H9 (cell line): ENCODE data around the gene CD27. TPM values are rescaled to one million over a fixed set of nuclear protein-coding genes. Genes with fewer than 3 reads are reported as not detected.

ENCODE experiments used
- DNase-seq: peaks from one replicate; pipeline ENCODE4 v3.0.0-alpha.2; 2017
- H2AFZ ChIP-seq: one replicate; pipeline ENCODE4 v1.6.1; 2013; ENCODE audit warnings: mild to moderate bottlenecking, low read length, control low read depth, moderate library complexity
- H2AK5ac ChIP-seq: 2 replicates; pipeline ENCODE4 v1.6.1; 2013; ENCODE audit warnings: low read length, control low read depth, mixed read lengths; ENCODE audit not compliant: insufficient read length
- H2BK120ac ChIP-seq: one replicate; pipeline ENCODE4 v1.6.1; 2013; ENCODE audit warnings: low read depth, mild to moderate bottlenecking, low read length, control low read depth, inconsistent platforms; ENCODE audit not compliant: poor library complexity, severe bottlenecking
- H2BK12ac ChIP-seq: 2 replicates; pipeline ENCODE4 v1.6.1; 2013; ENCODE audit warnings: low read length, control low read depth, mixed read lengths, low read depth; ENCODE audit not compliant: insufficient read length
- H2BK15ac ChIP-seq: 2 replicates; pipeline ENCODE4 v1.6.1; 2013; ENCODE audit warnings: low read depth, low read length, control low read depth
- H2BK20ac ChIP-seq: one replicate; pipeline ENCODE4 v1.6.1; 2013; ENCODE audit warnings: low read depth, mild to moderate bottlenecking, low read length, control low read depth, inconsistent platforms; ENCODE audit not compliant: poor library complexity, severe bottlenecking
- H2BK5ac ChIP-seq: 2 replicates; pipeline ENCODE4 v1.6.1; 2013; ENCODE audit warnings: low read length, control low read depth, mixed read lengths; ENCODE audit not compliant: insufficient read length
- H3K14ac ChIP-seq: 2 replicates; pipeline ENCODE4 v1.6.1; 2013; ENCODE audit warnings: low read length, control low read depth; ENCODE audit not compliant: insufficient read depth
- H3K18ac ChIP-seq: 2 replicates; pipeline ENCODE4 v1.6.1; 2013; ENCODE audit warnings: low read depth, mild to moderate bottlenecking, mixed read lengths, low read length, control low read depth; ENCODE audit not compliant: insufficient read length
- H3K23ac ChIP-seq: 2 replicates; pipeline ENCODE4 v1.6.1; 2013; ENCODE audit warnings: low read length, control low read depth, mixed read lengths, low read depth; ENCODE audit not compliant: insufficient read length
- H3K23me2 ChIP-seq: 2 replicates; pipeline ENCODE4 v1.6.1; 2013; ENCODE audit warnings: low read depth, mild to moderate bottlenecking, mixed read lengths, low read length, control low read depth; ENCODE audit not compliant: insufficient read length, poor library complexity, severe bottlenecking
- H3K27ac ChIP-seq: 2 replicates; pipeline ENCODE4 v1.5.1; 2013; ENCODE audit warnings: low read length, control low read depth, mixed read lengths, low read depth; ENCODE audit not compliant: insufficient read length
- H3K27me3 ChIP-seq: 2 replicates; pipeline ENCODE4 v1.6.1; 2013; ENCODE audit warnings: low read length, control low read depth, inconsistent platforms; ENCODE audit not compliant: insufficient read depth
- H3K4ac ChIP-seq: 2 replicates; pipeline ENCODE4 v1.6.1; 2013; ENCODE audit warnings: low read depth, mild to moderate bottlenecking, control low read depth, inconsistent platforms, low read length, moderate library complexity
- H3K4me1 ChIP-seq: 2 replicates; pipeline ENCODE4 v1.6.1; 2013; ENCODE audit warnings: low read length, control low read depth, inconsistent platforms; ENCODE audit not compliant: insufficient read depth
- H3K4me2 ChIP-seq: 2 replicates; pipeline ENCODE4 v1.6.1; 2013; ENCODE audit warnings: low read length, control low read depth, mixed read lengths; ENCODE audit not compliant: insufficient read length, insufficient read depth
- H3K56ac ChIP-seq: 2 replicates; pipeline ENCODE4 v1.6.1; 2013; ENCODE audit warnings: low read depth, mild to moderate bottlenecking, mixed read lengths, low read length, control low read depth; ENCODE audit not compliant: insufficient read length
- H3K79me1 ChIP-seq: 2 replicates; pipeline ENCODE4 v1.6.1; 2013; ENCODE audit warnings: low read depth, mild to moderate bottlenecking, moderate library complexity, low read length, control low read depth, inconsistent platforms; ENCODE audit not compliant: insufficient read depth, poor library complexity, severe bottlenecking
- H3K79me2 ChIP-seq: 2 replicates; pipeline ENCODE4 v1.6.1; 2013; ENCODE audit warnings: low read length, control low read depth, inconsistent platforms; ENCODE audit not compliant: insufficient read depth
- H3K9ac ChIP-seq: 2 replicates; pipeline ENCODE4 v1.6.1; 2013; ENCODE audit warnings: low read length, control low read depth, mixed read lengths; ENCODE audit not compliant: insufficient read length; ENCODE audit errors: extremely low read depth
- H3K9me3 ChIP-seq: one replicate; pipeline ENCODE4 v1.6.1; 2013; ENCODE audit warnings: low read depth, low read length, inconsistent platforms; ENCODE audit not compliant: control insufficient read depth
- H3T11ph ChIP-seq: one replicate; pipeline ENCODE4 v1.6.1; 2013; ENCODE audit warnings: mild to moderate bottlenecking, low read length, control low read depth, inconsistent platforms
- H4K20me1 ChIP-seq: one replicate; pipeline ENCODE4 v1.6.1; 2013; ENCODE audit not compliant: control insufficient read depth, insufficient read length, insufficient read depth
- H4K5ac ChIP-seq: 2 replicates; pipeline ENCODE4 v1.6.1; 2013; ENCODE audit warnings: low read depth, mild to moderate bottlenecking, mixed read lengths, low read length, control low read depth; ENCODE audit not compliant: insufficient read length
- H4K8ac ChIP-seq: replicated peaks from 2 replicates; pipeline ENCODE4 v1.6.1; 2013; ENCODE audit warnings: low read length, control low read depth, mixed read lengths, low read depth; ENCODE audit not compliant: insufficient read length
- H4K91ac ChIP-seq: 2 replicates; pipeline ENCODE4 v1.6.1; 2013; ENCODE audit warnings: low read depth, mild to moderate bottlenecking, moderate library complexity, mixed read lengths, low read length, control low read depth; ENCODE audit not compliant: insufficient read length
- H3K27ac Mint-ChIP-seq, 3 experiments: 2 replicates in 2 of 3; 3 replicates in 1 of 3; pipeline ENCODE4 v1.8.0; 2020 to 2021; ENCODE audit warnings: mixed read lengths in 3 of 3, mild to moderate bottlenecking in 1 of 3, moderate library complexity in 1 of 3
- H3K27me3 Mint-ChIP-seq: 2 replicates; pipeline ENCODE4 v1.8.0; 2021; ENCODE audit warnings: low read depth, mild to moderate bottlenecking, moderate library complexity, mixed read lengths
- H3K36me3 Mint-ChIP-seq, 3 experiments: 2 replicates in 2 of 3; 3 replicates in 1 of 3; pipeline ENCODE4 v1.8.0; 2020 to 2021; ENCODE audit warnings: low read depth in 3 of 3, mixed read lengths in 3 of 3; ENCODE audit not compliant: insufficient read depth in 1 of 3
- H3K4me1 Mint-ChIP-seq, 2 experiments: 2 replicates each; pipeline ENCODE4 v1.8.0; 2020; ENCODE audit warnings: mixed read lengths in 2 of 2
- H3K4me3 Mint-ChIP-seq, 2 experiments: 2 replicates in 1 of 2; 3 replicates in 1 of 2; pipeline ENCODE4 v1.8.0; 2020 to 2021; ENCODE audit warnings: mild to moderate bottlenecking in 2 of 2, mixed read lengths in 2 of 2, moderate library complexity in 1 of 2
- H3K9me3 Mint-ChIP-seq, 2 experiments: 2 replicates in 1 of 2; 3 replicates in 1 of 2; pipeline ENCODE4 v1.8.0; 2020; ENCODE audit warnings: mild to moderate bottlenecking in 2 of 2, mixed read lengths in 2 of 2, moderate library complexity in 1 of 2
- CTCF ChIP-seq: fragments of 200-600 bp; sonication (generic); conservative IDR thresholded peaks from 3 replicates; pipeline ENCODE4 v1.8.0; 2021; ENCODE audit warnings: antibody characterized with exemption, mild to moderate bottlenecking
- WGBS: extraction: QIAGEN DNeasy Blood & Tissue Kit; methylation state at CpG from one replicate; pipeline ENCODE4 v1.1.7; 2013; ENCODE audit warnings: missing lambda C conversion rate, low lambda C conversion rate, mixed read lengths; ENCODE audit not compliant: insufficient read length; ENCODE audit errors: extremely low coverage; 5-methylcytosine and 5-hydroxymethylcytosine counted together
- total RNA-seq: library from RNA; stranded (reverse); gene quantifications from 2 replicates; pipeline ENCODE4 v1.2.1, GENCODE V29; 2021

Gene CD27
- total RNA-seq, 1 experiment from 2014 or later = 0.37 TPM

GRCh38 chr12:6488240-6488639 is 43.5 kb downstream of the CD27 start:
- no CpG with 5 or more reads among the region's 1 CpG for WGBS
- H2BK15ac ChIP-seq = no peak overlapping the region
- H3K4me1 ChIP-seq = no peaks in the 10 kb centered on the region
- H3K36me3 Mint-ChIP-seq = peaks cover 6 to 9% (median 8%) of the 10 kb centered on the region in 3 experiments; a peak in 6 of 7 replicates
- no peak overlapping the region for H3T11ph ChIP-seq
- no peak overlapping the region for H4K8ac ChIP-seq
- H3K23me2 ChIP-seq = peaks cover 5% of the 10 kb centered on the region
- H4K20me1 ChIP-seq = no peaks in the 10 kb centered on the region
- no peak overlapping the region for H2AFZ ChIP-seq
- H3K4me1 Mint-ChIP-seq = peaks cover 5 to 6% of the 10 kb centered on the region in 2 experiments
- H3K18ac ChIP-seq = no peak overlapping the region
- no peak overlapping the region for H3K4me3 Mint-ChIP-seq
- H3K27me3 ChIP-seq = no peaks in the 10 kb centered on the region
- no peak overlapping the region for H4K5ac ChIP-seq
- H3K27ac ChIP-seq = no peak overlapping the region
- no peak overlapping the region for H3K4me2 ChIP-seq
- no peaks in the 10 kb centered on the region; the same call in 1 of the 2 replicates for H3K79me2 ChIP-seq
- H3K9ac ChIP-seq = no peak overlapping the region
- H3K9me3 Mint-ChIP-seq = no peaks in the 10 kb centered on the region
- H2AK5ac ChIP-seq = no peak overlapping the region
- no peak overlapping the region for H3K56ac ChIP-seq
- no peaks in the 10 kb centered on the region for H3K9me3 ChIP-seq
- H2BK5ac ChIP-seq = no peak overlapping the region
- no peak overlapping the region for H2BK20ac ChIP-seq
- H2BK120ac ChIP-seq = no peak overlapping the region
- DNase-seq = no peak
- H3K27ac Mint-ChIP-seq = no peak overlapping the region
- H3K79me1 ChIP-seq = no peaks in the 10 kb centered on the region
- no peak overlapping the region for H2BK12ac ChIP-seq
- H3K4ac ChIP-seq = no peak overlapping the region
- H3K23ac ChIP-seq = no peak overlapping the region
- no peak overlapping the region for H4K91ac ChIP-seq
- H3K14ac ChIP-seq = no peak overlapping the region
- no peak for TF ChIP-seq CTCF
- H3K27me3 Mint-ChIP-seq = peaks cover 2% of the 10 kb centered on the region; the same call in 1 of the 2 replicates
